ENCODE results near the gene CAPG.

DNA sequence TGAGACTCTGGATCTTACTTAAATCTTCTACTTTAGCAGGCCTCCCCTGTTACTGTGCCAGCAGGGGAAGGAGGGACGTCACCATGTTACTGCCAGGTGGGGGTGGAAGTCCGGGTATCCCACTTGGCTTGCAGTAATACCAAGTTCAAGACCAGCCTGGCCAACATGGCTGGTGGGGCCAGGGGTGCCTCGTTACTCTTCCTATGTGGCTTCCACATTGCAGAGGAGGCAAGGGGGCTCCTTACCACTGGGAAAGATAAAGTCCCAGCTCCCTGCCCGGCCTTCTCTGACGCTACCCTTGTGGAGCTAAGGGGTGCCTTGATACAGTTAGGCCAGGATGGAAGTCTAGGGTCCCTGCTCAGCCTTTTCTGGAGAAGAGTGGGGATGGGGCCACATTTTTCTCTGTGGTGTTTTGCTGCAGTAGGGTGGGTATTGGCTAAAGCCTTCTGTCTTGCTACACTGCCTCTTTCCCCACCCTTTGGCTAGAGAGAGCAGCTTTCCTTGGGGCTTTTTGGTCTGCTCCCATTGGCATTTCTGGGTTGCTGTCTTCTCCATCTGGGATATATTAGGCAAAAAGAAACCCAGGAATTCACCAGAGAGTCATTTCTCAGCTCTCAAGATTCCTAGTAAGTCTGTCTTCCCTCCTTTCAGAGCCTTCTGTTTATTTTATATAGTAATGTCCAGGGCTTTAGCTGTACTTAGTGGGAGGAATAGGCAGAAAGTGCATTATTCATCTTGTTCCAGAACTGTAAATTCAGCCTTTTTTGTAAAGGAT is 33.7 kb downstream of the CAPG start:
- TF ChIP-seq EZH2 (IDR thresholded peaks at IDR 0.05; ENCODE audit: low read length): no peak
- TF ChIP-seq, protein P1, sequence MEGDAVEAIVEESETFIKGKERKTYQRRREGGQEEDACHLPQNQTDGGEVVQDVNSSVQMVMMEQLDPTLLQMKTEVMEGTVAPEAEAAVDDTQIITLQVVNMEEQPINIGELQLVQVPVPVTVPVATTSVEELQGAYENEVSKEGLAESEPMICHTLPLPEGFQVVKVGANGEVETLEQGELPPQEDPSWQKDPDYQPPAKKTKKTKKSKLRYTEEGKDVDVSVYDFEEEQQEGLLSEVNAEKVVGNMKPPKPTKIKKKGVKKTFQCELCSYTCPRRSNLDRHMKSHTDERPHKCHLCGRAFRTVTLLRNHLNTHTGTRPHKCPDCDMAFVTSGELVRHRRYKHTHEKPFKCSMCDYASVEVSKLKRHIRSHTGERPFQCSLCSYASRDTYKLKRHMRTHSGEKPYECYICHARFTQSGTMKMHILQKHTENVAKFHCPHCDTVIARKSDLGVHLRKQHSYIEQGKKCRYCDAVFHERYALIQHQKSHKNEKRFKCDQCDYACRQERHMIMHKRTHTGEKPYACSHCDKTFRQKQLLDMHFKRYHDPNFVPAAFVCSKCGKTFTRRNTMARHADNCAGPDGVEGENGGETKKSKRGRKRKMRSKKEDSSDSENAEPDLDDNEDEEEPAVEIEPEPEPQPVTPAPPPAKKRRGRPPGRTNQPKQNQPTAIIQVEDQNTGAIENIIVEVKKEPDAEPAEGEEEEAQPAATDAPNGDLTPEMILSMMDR (optimal IDR thresholded peaks at IDR 0.05 in 1 of 3, IDR thresholded peaks at IDR 0.05 in 1 of 3, conservative IDR thresholded peaks at IDR 0.05 in 1 of 3; ENCODE audit: extremely low read depth in 1 of 3, insufficient read depth in 2 of 3, low read length in 3 of 3): no peak

Data from keratinocyte (primary cell).